Keratinocyte (primary cell): ENCODE measurements around the gene YWHAB. TPM values are rescaled to one million over a fixed set of nuclear protein-coding genes. Genes with fewer than 3 reads are reported as not detected.

ENCODE experiments used
- DNase-seq: peaks from one replicate; pipeline ENCODE4 v3.0.0-alpha.2; 2011; ENCODE audit warnings: low read depth, missing footprints, low spot score
- FAIRE-seq: peaks from 2 replicates; lab custom pipeline; 2011; peaks lifted over from hg19 to GRCh38; lab: Jason Lieb, UNC
- H2AFZ ChIP-seq: 2 replicates; pipeline ENCODE4 v1.6.0; 2012; ENCODE audit warnings: low read length, control low read depth, inconsistent platforms; ENCODE audit not compliant: control insufficient read depth
- H3K27ac ChIP-seq: 2 replicates; pipeline ENCODE4 v1.5.1; 2011; ENCODE audit warnings: low read length; ENCODE audit not compliant: control insufficient read depth, insufficient read depth
- H3K27me3 ChIP-seq: 3 replicates; pipeline ENCODE4 v1.6.0; 2011; ENCODE audit warnings: low read length; ENCODE audit not compliant: control insufficient read depth, insufficient read depth; ENCODE audit errors: extremely low read depth
- H3K36me3 ChIP-seq, 2 experiments: 2 replicates in 1 of 2; 3 replicates in 1 of 2; pipeline ENCODE4 v1.5.1; 2011; ENCODE audit warnings: low read length in 2 of 2, mild to moderate bottlenecking in 1 of 2; ENCODE audit not compliant: control insufficient read depth in 2 of 2, insufficient read depth in 2 of 2; ENCODE audit errors: extremely low read depth in 1 of 2
- H3K4me1 ChIP-seq: 3 replicates; pipeline ENCODE4 v1.5.1; 2011; ENCODE audit warnings: low read length; ENCODE audit not compliant: control insufficient read depth, insufficient read depth; ENCODE audit errors: extremely low read depth
- H3K4me2 ChIP-seq: 3 replicates; pipeline ENCODE4 v1.6.0; 2011; ENCODE audit warnings: low read depth, low read length; ENCODE audit not compliant: control insufficient read depth, insufficient read depth; ENCODE audit errors: extremely low read depth
- H3K4me3 ChIP-seq, 3 experiments: fragments of 200-600 bp in 1 of 3; sonication (generic) in 1 of 3; 2 replicates in 2 of 3; 3 replicates in 1 of 3; pipeline ENCODE4 v1.5.1; 2011 to 2016; ENCODE audit warnings: low read length in 3 of 3, mild to moderate bottlenecking in 3 of 3, control low read depth in 2 of 3, inconsistent platforms in 1 of 3, low read depth in 1 of 3, mixed read lengths in 1 of 3, mixed run types in 1 of 3, moderate library complexity in 1 of 3; ENCODE audit not compliant: control insufficient read depth in 2 of 3, insufficient read depth in 2 of 3; ENCODE audit errors: extremely low read depth in 1 of 3
- H3K79me2 ChIP-seq: 2 replicates; pipeline ENCODE4 v1.6.0; 2012; ENCODE audit warnings: low read length; ENCODE audit not compliant: control insufficient read depth, insufficient read depth
- H3K9ac ChIP-seq: 3 replicates; pipeline ENCODE4 v1.6.0; 2011; ENCODE audit warnings: low read length; ENCODE audit not compliant: control insufficient read depth, insufficient read depth; ENCODE audit errors: extremely low read depth
- H3K9me1 ChIP-seq: 3 replicates; pipeline ENCODE4 v1.6.0; 2011; ENCODE audit warnings: low read length; ENCODE audit not compliant: control insufficient read depth, insufficient read depth; ENCODE audit errors: extremely low read depth
- H3K9me3 ChIP-seq: 2 replicates; pipeline ENCODE4 v1.5.1; 2012; ENCODE audit warnings: low read depth, low read length; ENCODE audit not compliant: control insufficient read depth
- H4K20me1 ChIP-seq: 3 replicates; pipeline ENCODE4 v1.6.0; 2011; ENCODE audit warnings: low read length; ENCODE audit not compliant: control insufficient read depth, insufficient read depth; ENCODE audit errors: extremely low read depth
- EZH2 ChIP-seq: IDR thresholded peaks from one replicate; pipeline ENCODE4 v1.6.1; 2012; ENCODE audit warnings: inconsistent platforms, mild to moderate bottlenecking, low read length, moderate library complexity
- dilution Hi-C: fragments of 300-500 bp; cut with MboI; formaldehyde crosslinking; loops from one replicate; pipeline ENCODE4 v1.7.0; 2020; ENCODE audit warnings: low sequenced_read_pairs; ENCODE audit not compliant: extremely low pct_ligation_motif_present
- polyA plus RNA-seq, 5 experiments: library from polyadenylated mRNA; depleted of rRNA in 3 of 5; stranded (reverse) in 3 of 5; stranded (forward) in 1 of 5; unstranded in 1 of 5; fragments of >200 nt; gene quantifications; 1 replicate in 1 of 5; 2 replicates in 3 of 5; 3 replicates in 1 of 5; pipeline versions ENCODE4 v1.2.1 to v1.2.3, GENCODE V29; 2011 to 2012; ENCODE audit warnings: missing spikeins in 2 of 5, low read depth in 1 of 5, low replicate concordance in 1 of 5
- TF ChIP-seq, protein P1 (sequence below), 3 experiments: IDR thresholded peaks in 1 of 3; conservative IDR thresholded peaks in 1 of 3; optimal IDR thresholded peaks in 1 of 3; 2 replicates in 2 of 3; 3 replicates in 1 of 3; pipeline versions ENCODE3 to v1.5.1; 2011; ENCODE audit warnings: low read length in 3 of 3, mild to moderate bottlenecking in 3 of 3, moderate library complexity in 2 of 3, control low read depth in 1 of 3, inconsistent platforms in 1 of 3; ENCODE audit not compliant: insufficient read depth in 2 of 3; ENCODE audit errors: extremely low read depth in 1 of 3

Gene YWHAB
- polyA plus RNA-seq, 1 donor (not counting 4 experiments of a cell fraction or from before 2014, with no cell fraction given) = 214 TPM

DNA sequence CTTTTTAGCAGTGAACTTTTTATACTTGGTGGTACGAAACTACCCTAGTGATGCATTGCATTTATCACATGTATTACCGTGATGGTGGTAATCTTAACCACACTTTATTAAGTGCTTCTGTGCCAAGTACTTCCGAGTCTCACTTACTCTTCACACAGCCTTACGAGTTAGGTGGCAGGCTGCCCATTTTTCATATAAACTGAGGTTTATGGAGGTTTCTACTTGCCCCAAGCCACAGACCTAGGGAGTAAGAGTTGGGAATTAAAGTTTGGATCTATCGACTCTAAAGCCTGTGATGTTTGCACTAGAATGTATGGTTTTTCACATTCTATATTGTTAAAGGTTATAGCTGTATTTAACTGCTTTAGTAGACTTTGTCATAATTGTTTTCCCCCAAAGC is 18.9 kb downstream of the YWHAB start:
- peaks cover 32% of the 10 kb centered on the region for H4K20me1 ChIP-seq
- H3K79me2 ChIP-seq = peaks cover 40% of the 10 kb centered on the region
- DNase-seq = no peak
- FAIRE-seq = no peak
- no peaks in the 10 kb centered on the region for H3K9me3 ChIP-seq
- no peak overlapping the region for H3K27ac ChIP-seq
- H2AFZ ChIP-seq = no peak overlapping the region
- H3K9me1 ChIP-seq = no peaks in the 10 kb centered on the region
- H3K4me1 ChIP-seq = no peaks in the 10 kb centered on the region
- H3K4me2 ChIP-seq = no peak overlapping the region
- no peak overlapping the region for H3K4me3 ChIP-seq
- H3K9ac ChIP-seq = no peak overlapping the region
- H3K27me3 ChIP-seq = no peaks in the 10 kb centered on the region
- dilution Hi-C loops = no loop called here
- TF ChIP-seq, protein P1, sequence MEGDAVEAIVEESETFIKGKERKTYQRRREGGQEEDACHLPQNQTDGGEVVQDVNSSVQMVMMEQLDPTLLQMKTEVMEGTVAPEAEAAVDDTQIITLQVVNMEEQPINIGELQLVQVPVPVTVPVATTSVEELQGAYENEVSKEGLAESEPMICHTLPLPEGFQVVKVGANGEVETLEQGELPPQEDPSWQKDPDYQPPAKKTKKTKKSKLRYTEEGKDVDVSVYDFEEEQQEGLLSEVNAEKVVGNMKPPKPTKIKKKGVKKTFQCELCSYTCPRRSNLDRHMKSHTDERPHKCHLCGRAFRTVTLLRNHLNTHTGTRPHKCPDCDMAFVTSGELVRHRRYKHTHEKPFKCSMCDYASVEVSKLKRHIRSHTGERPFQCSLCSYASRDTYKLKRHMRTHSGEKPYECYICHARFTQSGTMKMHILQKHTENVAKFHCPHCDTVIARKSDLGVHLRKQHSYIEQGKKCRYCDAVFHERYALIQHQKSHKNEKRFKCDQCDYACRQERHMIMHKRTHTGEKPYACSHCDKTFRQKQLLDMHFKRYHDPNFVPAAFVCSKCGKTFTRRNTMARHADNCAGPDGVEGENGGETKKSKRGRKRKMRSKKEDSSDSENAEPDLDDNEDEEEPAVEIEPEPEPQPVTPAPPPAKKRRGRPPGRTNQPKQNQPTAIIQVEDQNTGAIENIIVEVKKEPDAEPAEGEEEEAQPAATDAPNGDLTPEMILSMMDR (optimal IDR thresholded peaks at IDR 0.05 in 1 of 3, IDR thresholded peaks at IDR 0.05 in 1 of 3, conservative IDR thresholded peaks at IDR 0.05 in 1 of 3; ENCODE audit: extremely low read depth in 1 of 3, insufficient read depth in 2 of 3, low read length in 3 of 3) = no peak
- TF ChIP-seq EZH2 = no peak
- H3K36me3 ChIP-seq = peaks cover 40 to 42% of the 10 kb centered on the region in 2 experiments

DNA sequence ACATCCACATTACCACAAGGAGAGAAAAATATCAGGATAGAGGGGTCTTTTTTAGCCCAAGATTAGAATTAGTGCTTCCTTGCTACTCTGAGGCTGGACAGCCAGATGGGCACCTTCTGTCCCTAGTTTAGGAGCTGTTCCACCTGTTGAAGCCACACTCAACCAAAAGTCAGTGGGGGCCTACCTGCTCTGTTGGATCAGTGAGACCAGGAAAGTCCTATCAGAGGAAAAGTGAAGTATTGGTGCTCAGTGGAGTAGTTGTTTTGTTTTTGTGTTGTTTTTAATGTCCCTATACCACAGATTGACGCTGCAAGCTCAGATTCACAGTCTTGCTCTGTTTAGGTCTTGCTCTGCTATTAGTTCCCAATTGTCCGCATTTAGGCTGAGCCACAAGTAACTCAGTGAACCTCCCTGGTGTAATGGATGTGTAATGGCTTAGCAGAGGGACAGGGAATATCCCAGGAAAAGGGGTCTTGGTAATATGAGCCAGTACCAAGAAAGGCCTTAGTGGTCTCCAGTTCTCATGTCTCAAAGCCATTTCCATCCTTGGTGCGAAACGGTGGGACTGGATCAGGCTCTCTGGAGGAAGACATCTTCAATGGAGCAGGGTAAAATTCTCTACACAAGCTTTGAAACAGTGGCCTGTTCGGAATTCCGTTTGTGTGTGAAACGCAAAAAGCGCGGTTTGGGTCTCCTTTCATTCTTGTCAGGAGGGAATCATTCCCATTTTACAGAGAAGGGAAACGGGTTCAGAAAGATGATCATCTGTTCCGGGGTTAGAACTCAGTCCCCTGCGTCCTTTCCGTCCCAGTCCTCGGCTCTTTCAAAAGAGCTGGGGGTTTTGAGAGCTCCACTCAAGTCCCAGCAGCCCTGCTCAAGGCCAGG is 23.7 kb downstream of the YWHAB start:
- peaks cover 6% of the 10 kb centered on the region for H3K4me1 ChIP-seq
- H3K27ac ChIP-seq = peak overlapping the region; percentile 10
- DNase-seq (no peak), FAIRE-seq (no peak)
- peak overlapping the region; percentile 71 for H3K4me2 ChIP-seq
- TF ChIP-seq, protein P1 (optimal IDR thresholded peaks at IDR 0.05 in 1 of 3, IDR thresholded peaks at IDR 0.05 in 1 of 3, conservative IDR thresholded peaks at IDR 0.05 in 1 of 3; ENCODE audit: extremely low read depth in 1 of 3, insufficient read depth in 2 of 3, low read length in 3 of 3) = no peak
- TF ChIP-seq EZH2 = no peak
- H4K20me1 ChIP-seq = peaks cover 10% of the 10 kb centered on the region
- peak overlapping the region; percentile 57 to 79 (median 75) for H3K4me3 ChIP-seq
- H3K9me3 ChIP-seq = no peaks in the 10 kb centered on the region
- peaks cover 12 to 21% of the 10 kb centered on the region in 2 experiments for H3K36me3 ChIP-seq
- H3K9me1 ChIP-seq = no peaks in the 10 kb centered on the region
- peaks cover 5% of the 10 kb centered on the region for H3K79me2 ChIP-seq
- H3K9ac ChIP-seq = peak overlapping the region; percentile 20
- no peak overlapping the region for H2AFZ ChIP-seq
- dilution Hi-C loops = no loop called here
- no peaks in the 10 kb centered on the region for H3K27me3 ChIP-seq
